Suprapubic skin (tissue), 4 donors: ENCODE results near the gene CLMP. TPM values are rescaled to one million over a fixed set of nuclear protein-coding genes. Genes with fewer than 3 reads are reported as not detected.

Experiments used
- DNase-seq, 2 donors: peaks; one replicate each; pipeline ENCODE4 v3.0.0-alpha.2; 2019; ENCODE audit warnings: low spot score in 2 of 2
- H3K27ac ChIP-seq: fragments of 200-600 bp; sonication (generic); one replicate; pipeline ENCODE4 v1.5.1; 2019
- H3K27me3 ChIP-seq: fragments of 200-600 bp; sonication (generic); one replicate; pipeline ENCODE4 v1.5.1; 2019
- H3K36me3 ChIP-seq: fragments of 200-600 bp; sonication (generic); one replicate; pipeline ENCODE4 v1.5.1; 2019
- H3K4me1 ChIP-seq: fragments of 200-600 bp; sonication (generic); one replicate; pipeline ENCODE4 v1.5.1; 2019
- H3K4me3 ChIP-seq: fragments of 200-600 bp; sonication (generic); one replicate; pipeline ENCODE4 v1.5.1; 2019; ENCODE audit warnings: mild to moderate bottlenecking
- H3K9me3 ChIP-seq: fragments of 200-600 bp; sonication (generic); one replicate; pipeline ENCODE4 v1.5.1; 2019
- CTCF ChIP-seq, 2 donors: fragments of 200-600 bp in 1 of 2; fragments of 450-650 bp in 1 of 2; sonication (generic) in 1 of 2; IDR thresholded peaks; one replicate each; pipeline ENCODE4 v1.5.1; 2016 to 2019; ENCODE audit warnings: antibody characterized with exemption in 2 of 2, mild to moderate bottlenecking in 1 of 2, moderate library complexity in 1 of 2
- EP300 ChIP-seq: sonication (generic); formaldehyde crosslinking; IDR thresholded peaks from one replicate; pipeline ENCODE4 v1.6.1; 2017; ENCODE audit warnings: antibody characterized with exemption
- POLR2A ChIP-seq, 2 donors: fragments of 450-650 bp; IDR thresholded peaks; one replicate each; pipeline ENCODE4 v1.6.1; 2017; ENCODE audit warnings: antibody characterized with exemption in 2 of 2, mild to moderate bottlenecking in 2 of 2, moderate library complexity in 2 of 2
- POLR2AphosphoS5 ChIP-seq, 3 donors: sonication (generic); formaldehyde crosslinking; IDR thresholded peaks; one replicate each; pipeline ENCODE4 v1.6.1; 2017; ENCODE audit warnings: antibody characterized with exemption in 3 of 3
- WGBS: methylation state at CpG from one replicate; pipeline ENCODE4 v1.1.5; 2018; 5-methylcytosine and 5-hydroxymethylcytosine counted together
- total RNA-seq, 4 donors: library from RNA; depleted of rRNA; stranded (reverse); fragments of >200 nt; gene quantifications; one replicate each; pipeline ENCODE4 v1.1.0, GENCODE V29; 2016

The CLMP gene
- total RNA-seq, 4 donors from 2014 or later: 17.5 to 26.9 (median 19.9) TPM

GRCh38 chr11:123184531-123184930 is 10.5 kb downstream of the CLMP start:
- Histone ChIP-seq H3K36me3 (no peaks in the 10 kb centered on the region), H3K27ac (no peak overlapping the region), H3K4me1 (no peaks in the 10 kb centered on the region), H3K27me3 (peaks cover 6% of the 10 kb centered on the region), H3K4me3 (no peak overlapping the region), H3K9me3 (no peaks in the 10 kb centered on the region)
- 68% methylated on average over 6 of the region's 6 CpGs for WGBS
- no peak for DNase-seq
- TF ChIP-seq EP300 (no peak), POLR2AphosphoS5 (IDR thresholded peaks at IDR 0.05) (no peak), POLR2A (IDR thresholded peaks at IDR 0.05) (no peak), CTCF (IDR thresholded peaks at IDR 0.05) (no peak)

DNA sequence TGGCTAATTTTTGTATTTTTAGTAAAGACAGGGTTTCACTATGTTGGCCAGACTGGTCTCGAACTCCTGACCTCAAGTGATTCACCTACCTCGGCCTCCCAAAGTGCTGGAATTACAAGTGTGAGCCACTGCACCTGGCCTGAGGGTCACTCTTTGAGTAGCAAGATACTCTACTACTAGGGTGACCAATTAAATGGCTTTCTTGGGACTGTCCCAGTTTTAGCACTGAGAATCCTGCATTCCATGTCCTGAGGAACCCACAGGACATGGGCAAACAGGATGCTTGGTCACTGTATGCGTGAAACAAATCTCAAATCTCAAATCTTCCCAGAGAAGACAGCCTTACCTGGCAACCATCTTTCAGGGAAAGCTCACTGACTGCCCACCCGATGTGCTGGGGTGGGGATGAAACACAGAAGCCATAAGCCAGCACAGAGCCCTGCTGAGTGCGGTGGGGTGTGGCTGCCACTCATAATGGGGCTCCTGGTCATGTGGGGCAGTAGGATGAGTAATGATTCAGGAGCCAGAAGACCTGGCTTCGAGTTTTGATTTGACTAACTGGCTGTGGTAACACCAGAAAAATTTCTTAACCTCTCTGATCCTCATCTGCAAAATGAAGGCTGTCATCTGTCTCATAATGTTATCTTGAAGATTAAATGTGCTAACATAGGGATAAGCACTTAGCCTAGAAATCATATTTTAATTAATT is 11.5 kb downstream of the CLMP start:
- H3K4me1 ChIP-seq: no peaks in the 10 kb centered on the region
- H3K27ac ChIP-seq: no peak overlapping the region
- WGBS: 71% methylated on average over 5 of the region's 6 CpGs

GRCh38 chr11:123181767-123182500 is 13.1 kb downstream of the CLMP start:
- H3K27ac ChIP-seq: no peak overlapping the region
- no peaks in the 10 kb centered on the region for H3K9me3 ChIP-seq
- WGBS: 80% methylated on average over 10 of the region's 10 CpGs
- H3K4me1 ChIP-seq: no peaks in the 10 kb centered on the region
- H3K4me3 ChIP-seq: no peak overlapping the region
- no peak for DNase-seq
- TF ChIP-seq EP300 (no peak), POLR2A (IDR thresholded peaks at IDR 0.05) (no peak), POLR2AphosphoS5 (IDR thresholded peaks at IDR 0.05) (no peak), CTCF (IDR thresholded peaks at IDR 0.05) (no peak)
- peaks cover 6% of the 10 kb centered on the region for H3K27me3 ChIP-seq
- H3K36me3 ChIP-seq: no peaks in the 10 kb centered on the region

More for the DNA sequence above, 11.5 kb downstream of the CLMP start:
- Histone ChIP-seq H3K36me3 (no peaks in the 10 kb centered on the region), H3K27me3 (peaks cover 6% of the 10 kb centered on the region), H3K9me3 (no peaks in the 10 kb centered on the region), H3K4me3 (no peak overlapping the region)
- TF ChIP-seq POLR2A (IDR thresholded peaks at IDR 0.05): no peak
- DNase-seq: no peak

- Histone ChIP-seq H3K9me3 (no peaks in the 10 kb centered on the region), H3K27me3 (peaks cover 2% of the 10 kb centered on the region), H3K36me3 (no peaks in the 10 kb centered on the region), H3K27ac (no peak overlapping the region), H3K4me3 (no peak overlapping the region), H3K4me1 (no peaks in the 10 kb centered on the region)
- 96% methylated on average over 4 of the region's 4 CpGs for WGBS
- DNase-seq: no peak
- TF ChIP-seq POLR2A (IDR thresholded peaks at IDR 0.05) (no peak), POLR2AphosphoS5 (IDR thresholded peaks at IDR 0.05) (no peak), EP300 (no peak), CTCF (IDR thresholded peaks at IDR 0.05) (no peak)
Observed at GRCh38 chr11:123181075-123181474, 14.0 kb downstream of the CLMP start.

GRCh38 chr11:123180574-123180973 is 14.5 kb downstream of the CLMP start:
- H3K27me3 ChIP-seq: peaks cover 2% of the 10 kb centered on the region
- no peaks in the 10 kb centered on the region for H3K36me3 ChIP-seq
- WGBS: 84% methylated on average over 2 of the region's 2 CpGs
- TF ChIP-seq CTCF (IDR thresholded peaks at IDR 0.05) (no peak), POLR2AphosphoS5 (IDR thresholded peaks at IDR 0.05) (no peak), POLR2A (IDR thresholded peaks at IDR 0.05) (no peak), EP300 (no peak)
- no peak overlapping the region for H3K4me3 ChIP-seq
- H3K9me3 ChIP-seq: no peaks in the 10 kb centered on the region
- no peak for DNase-seq
- no peak overlapping the region for H3K27ac ChIP-seq
- no peaks in the 10 kb centered on the region for H3K4me1 ChIP-seq
